ENCODE data around the gene PRDM11.

DNA sequence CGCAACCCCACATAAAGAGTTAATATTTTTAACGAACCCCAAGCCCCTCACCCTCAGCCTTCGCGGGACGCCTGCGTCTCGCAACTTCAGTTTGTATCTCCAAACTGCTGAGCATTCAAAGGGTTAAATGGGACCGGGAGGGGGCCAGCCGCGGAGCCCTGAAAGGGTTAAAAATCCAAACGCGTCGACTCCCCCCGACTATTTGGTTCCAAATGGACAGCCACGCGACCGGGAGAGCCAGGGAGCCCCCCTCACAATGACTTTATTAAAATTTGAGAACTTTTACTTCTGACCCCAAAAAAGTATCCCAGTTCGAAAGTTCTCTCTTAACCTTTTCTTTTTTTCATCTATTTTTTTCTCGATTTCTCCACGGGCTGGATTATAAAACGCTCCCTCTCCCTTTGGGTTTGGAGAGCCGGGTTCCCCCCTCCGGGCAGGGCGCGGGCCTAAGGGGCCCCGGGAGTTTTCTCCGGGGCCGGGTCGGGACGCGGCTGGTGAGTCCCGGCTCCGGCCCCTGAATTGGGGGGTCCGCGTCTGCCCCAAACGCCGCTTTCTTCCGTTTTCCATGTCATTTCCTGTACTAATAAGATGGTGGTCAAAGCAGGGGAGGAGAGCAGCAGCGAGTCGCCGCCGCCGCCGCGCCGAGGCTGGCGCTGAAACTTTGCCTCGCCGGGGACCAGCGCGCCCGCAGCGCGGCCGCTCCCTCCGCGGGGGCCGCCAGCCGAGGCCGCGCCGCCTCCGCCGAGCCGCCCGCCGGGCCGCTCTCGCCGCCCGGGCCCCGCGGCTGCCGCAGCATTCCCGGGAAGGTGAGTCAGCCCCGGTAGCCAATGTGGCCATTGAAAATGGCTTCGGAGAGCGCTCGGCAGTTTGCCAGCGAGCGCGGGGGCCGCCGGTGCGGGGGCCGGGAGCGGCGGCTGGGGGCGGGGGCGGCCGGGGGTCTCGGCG is at the start of gene PRDM11:
- TF ChIP-seq POLR2A (IDR thresholded peaks at IDR 0.05; ENCODE audit: low read depth, low read length) (no peak), POLR2AphosphoS5 (IDR thresholded peaks at IDR 0.05; ENCODE audit: low read depth, low read length) (no peak), TAF1 (IDR thresholded peaks at IDR 0.05; ENCODE audit: low read depth, low read length) (no peak; the same call in 1 of the 2 replicates), SPI1 (IDR thresholded peaks at IDR 0.05; ENCODE audit: low read depth, low read length) (no peak), PAX5 (IDR thresholded peaks at IDR 0.05; ENCODE audit: insufficient read depth, low read length, severe bottlenecking) (no peak), POU2F2 (IDR thresholded peaks at IDR 0.05; ENCODE audit: low read depth, low read length) (no peak)
